Left kidney (tissue), 2 donors: Measurements from ENCODE around the gene MEDAG. TPM values are rescaled to one million over a fixed set of nuclear protein-coding genes. Genes with fewer than 3 reads are reported as not detected.
"Not testable (repeated sequence)": the region's sequence is repeated elsewhere in the genome, so short reads cannot be mapped to it uniquely, and the experiment has no call there.

Experiments
- DNase-seq: peaks from one replicate; pipeline ENCODE4 v3.0.0-alpha.2; 2013
- polyA plus RNA-seq: library from polyadenylated mRNA; unstranded; fragments of 120-200 nt; gene quantifications from one replicate; pipeline ENCODE4 v1.2.1, GENCODE V29; 2013; ENCODE audit not compliant: insufficient read length

Gene MEDAG
- polyA plus RNA-seq, 1 donor = 0.80 TPM

GRCh38 chr13:30907121-30907861, 1.2 kb downstream of the MEDAG start:
- no peak for DNase-seq

- no peak for DNase-seq
Measured at GRCh38 chr13:30908416-30908980, 2.4 kb downstream of the MEDAG start.

GRCh38 chr13:30910676-30911075, 4.6 kb downstream of the MEDAG start:
- DNase-seq = no peak

GRCh38 chr13:30915691-30916541, 9.8 kb downstream of the MEDAG start:
- no peak for DNase-seq

- DNase-seq = no peak
Measured at GRCh38 chr13:30916991-30917390, 10.9 kb downstream of the MEDAG start.

DNA sequence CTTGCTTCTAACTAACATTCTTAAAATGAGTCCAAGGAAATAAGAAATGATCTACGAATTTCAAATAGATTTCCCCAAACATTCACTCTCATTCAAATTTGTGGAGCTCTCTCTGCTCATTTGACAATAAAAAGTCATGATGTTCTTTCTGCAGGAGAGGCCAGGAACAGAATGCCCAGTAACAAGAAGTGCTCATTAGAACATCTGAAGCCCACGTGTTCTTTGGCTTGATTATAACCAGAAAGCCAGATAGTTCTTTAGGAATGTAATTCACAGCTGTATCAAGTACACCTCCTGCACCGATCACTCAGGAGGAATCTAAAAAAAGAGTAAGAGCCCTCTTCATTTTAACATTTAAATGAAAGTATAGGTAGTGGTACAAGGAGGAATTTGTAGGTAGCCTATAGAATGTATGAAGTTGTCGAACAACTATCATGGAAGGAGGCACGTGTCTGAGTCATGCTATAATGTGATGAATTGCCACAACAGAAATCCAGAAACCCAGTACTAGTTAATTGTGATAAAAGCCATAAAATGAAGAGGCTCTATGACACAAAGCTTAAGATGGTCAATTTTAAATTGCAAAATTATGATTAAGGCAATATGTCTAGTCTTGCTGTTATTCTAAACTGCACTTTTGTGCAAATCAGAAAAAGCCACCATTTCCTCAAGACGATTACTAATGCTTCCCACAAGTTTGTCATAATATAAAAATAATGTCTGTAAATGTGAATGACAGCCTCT, 12.8 kb downstream of the MEDAG start:
- no peak for DNase-seq

DNA sequence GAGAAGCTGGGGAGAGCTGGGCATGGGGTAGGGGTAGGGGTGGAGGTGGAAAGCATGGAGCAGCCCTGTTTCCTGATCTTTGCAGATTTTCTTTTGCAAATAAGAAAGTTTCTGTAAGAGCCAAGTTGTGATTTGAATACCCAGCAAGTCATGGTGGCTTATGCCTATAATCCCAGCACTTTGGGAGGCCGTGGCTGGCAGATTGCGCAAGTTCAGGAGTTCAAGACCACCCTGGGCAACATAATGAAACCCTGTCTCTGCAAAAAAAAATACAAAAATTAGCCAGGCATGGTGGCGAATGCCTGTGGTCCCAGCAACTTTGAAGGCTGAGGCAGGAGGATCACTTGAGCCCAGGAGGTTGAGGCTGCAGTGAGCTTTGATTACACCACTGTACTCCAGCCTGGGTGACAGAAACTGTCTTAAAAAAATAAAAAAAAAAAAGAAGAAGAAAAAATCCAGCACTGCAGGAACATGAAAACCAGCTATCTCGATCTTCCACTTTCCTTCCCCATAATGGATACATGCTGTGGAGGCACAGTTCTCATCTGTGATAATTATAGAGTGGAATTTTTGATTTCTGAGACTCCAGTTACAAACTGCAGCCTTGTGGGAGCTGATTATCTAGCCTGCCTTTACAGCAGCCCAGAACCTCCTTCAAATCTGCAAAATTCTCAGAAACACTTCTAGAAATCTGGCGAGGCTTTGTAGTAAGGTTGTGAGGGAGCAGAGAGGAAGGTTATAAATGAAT, 14.3 kb downstream of the MEDAG start:
- no peak for DNase-seq

GRCh38 chr13:30923418-30923817, 17.3 kb downstream of the MEDAG start:
- DNase-seq = no peak

- no peak for DNase-seq
Measured at GRCh38 chr13:30924721-30925120, 18.6 kb downstream of the MEDAG start.

DNA sequence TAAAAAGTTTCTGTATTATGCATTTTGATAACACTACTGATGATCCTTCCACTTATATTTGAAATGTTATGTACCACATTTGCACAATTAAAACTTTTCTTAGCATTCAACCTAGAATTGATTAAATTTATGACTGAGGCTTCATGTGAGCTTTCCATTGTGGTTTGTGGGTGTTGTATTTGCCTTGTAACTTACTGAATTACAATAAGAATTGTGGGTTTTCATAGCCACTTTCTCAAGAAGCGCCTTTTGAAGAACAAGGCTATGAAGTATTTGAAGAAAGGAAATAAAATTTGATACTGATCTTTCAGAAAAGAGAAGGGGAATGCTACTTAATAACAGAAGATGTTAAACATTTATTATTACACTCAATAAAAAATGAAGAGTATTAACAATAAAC, 19.4 kb downstream of the MEDAG start:
- DNase-seq = no peak

- DNase-seq = no peak
Measured at GRCh38 chr13:30926781-30927180, 20.7 kb downstream of the MEDAG start.

DNA sequence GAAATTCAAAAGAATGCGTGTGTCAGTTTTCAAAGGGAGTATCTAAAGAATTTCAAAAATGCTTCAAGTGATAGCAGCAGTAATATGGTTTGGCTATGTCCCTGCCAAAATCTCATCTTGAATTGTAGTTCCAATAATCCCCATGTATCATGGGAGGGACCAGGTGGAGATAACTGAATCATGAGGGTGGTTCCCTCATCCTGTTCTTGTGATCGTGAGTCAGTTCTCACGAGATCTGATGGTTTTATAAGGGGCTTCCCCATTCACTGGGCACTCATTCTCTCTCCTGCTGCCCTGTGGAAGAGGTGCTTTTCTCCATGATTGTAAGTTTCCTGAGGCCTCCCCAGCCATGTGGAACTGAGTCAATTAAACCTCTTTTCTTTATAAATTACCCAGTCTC, 21.1 kb downstream of the MEDAG start:
- DNase-seq = not testable (repeated sequence)

DNA sequence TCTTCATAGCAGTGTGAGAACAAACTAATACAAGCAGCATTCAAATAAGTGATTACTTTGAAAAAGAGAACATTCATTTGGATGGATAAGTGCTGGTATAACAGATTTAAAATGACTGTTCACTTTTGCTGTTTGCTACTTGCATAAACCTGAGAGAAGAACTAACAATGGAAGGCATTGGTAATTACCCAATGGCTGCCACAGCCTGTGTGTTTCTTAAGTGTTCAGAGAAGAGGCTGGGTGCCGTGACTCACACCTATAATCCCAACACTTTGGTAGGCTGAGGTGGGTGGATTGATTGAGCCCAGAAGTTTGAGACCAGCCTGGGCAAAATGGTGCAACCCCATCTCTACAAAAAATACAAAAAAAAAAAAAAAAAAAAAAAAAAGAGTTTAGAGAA, 21.5 kb downstream of the MEDAG start:
- no peak for DNase-seq

GRCh38 chr13:30928978-30929377, 22.9 kb downstream of the MEDAG start:
- DNase-seq = no peak

GRCh38 chr13:30932481-30933353, 26.6 kb downstream of the MEDAG start, which contains the start of gene TEX26:
Gene TEX26 (plus strand): TSS chr13:30932656. CDS start chr13:30932716, 60 bp downstream.
- DNase-seq = no peak

GRCh38 chr13:30933354-30933670, 27.2 kb downstream of the MEDAG start:
- DNase-seq = no peak

- no peak for DNase-seq
Measured at GRCh38 chr13:30934381-30934780, 28.3 kb downstream of the MEDAG start.

DNA sequence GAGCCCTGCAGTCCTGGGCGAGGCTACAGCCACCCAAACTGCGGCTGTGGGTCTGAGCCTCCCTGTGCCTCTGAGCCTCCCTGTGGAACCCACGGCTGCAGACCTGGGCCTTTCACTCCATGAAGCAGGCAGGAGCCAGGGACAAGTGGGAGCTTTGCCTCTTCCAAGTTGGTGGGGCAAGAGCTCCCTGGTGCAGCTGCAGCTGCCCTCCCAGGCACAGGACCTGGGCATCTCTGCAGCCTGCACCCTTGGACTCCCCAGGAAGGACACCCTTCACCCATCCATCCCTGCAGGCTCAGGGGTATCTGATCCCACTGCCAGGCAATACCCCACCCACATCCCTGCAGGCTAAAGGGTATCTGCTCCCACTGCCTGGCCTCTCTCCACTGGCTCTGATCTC, 28.7 kb downstream of the MEDAG start:
- DNase-seq = no peak

DNA sequence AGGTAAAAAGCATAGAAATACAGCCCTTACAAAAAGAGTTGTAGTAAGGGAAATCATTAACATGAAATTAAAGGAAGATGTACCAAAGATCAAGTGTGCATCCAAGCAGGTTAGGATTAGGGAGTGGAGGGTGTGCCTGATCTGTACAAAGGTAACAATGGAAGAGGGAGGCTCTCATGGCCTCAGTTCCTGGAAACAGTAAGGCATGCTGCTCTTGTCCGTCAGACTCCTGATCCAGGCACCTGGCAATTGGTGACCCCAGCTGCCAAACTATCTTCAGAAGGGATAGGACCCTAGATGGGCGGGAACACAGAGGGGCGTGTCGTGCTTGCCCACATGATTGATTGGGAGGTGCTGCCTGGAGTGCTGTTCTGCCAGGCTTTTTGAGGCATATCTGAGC, 30.9 kb downstream of the MEDAG start:
- DNase-seq = no peak

DNA sequence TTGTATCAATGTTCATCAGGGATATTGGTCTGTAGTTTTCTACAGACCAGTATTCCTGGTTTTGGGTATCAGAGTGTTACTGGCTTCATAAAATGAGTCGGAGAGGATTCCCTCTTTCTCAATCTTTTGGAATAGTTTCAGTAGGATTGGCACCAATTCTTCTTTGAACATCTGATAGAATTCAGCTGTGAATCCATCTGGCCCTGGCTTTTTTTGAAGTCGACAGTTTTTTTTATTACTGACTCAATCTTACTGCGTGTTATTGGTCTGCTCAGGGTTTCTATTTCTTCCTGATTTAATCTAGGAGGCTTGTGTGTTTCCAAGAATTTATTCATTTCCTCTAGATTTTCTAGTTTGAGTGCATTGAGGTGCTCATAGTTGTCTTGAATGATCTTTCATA, 37.8 kb downstream of the MEDAG start:
- no peak for DNase-seq
